OCI-LY3 (cell line): ENCODE results near the gene CD300LD.
A peak's percentile ranks its signal among the peaks of the same experiment; 100 is the strongest.

Source experiments
- H2AFZ ChIP-seq: fragments of 200-600, 300-600 bp; shearing (Covaris generic); 2 replicates; pipeline ENCODE4 v1.6.0; 2014; ENCODE audit warnings: antibody characterized with exemption, low read depth, low read length
- H3K27ac ChIP-seq: fragments of 200-600, 300-600 bp; sonication (generic); 2 replicates; pipeline ENCODE4 v1.5.1; 2014; ENCODE audit warnings: mild to moderate bottlenecking, low read length, moderate library complexity, mixed read lengths
- H3K27me3 ChIP-seq: fragments of 200-600, 300-600 bp; sonication (generic); 2 replicates; pipeline ENCODE4 v1.6.1; 2014; ENCODE audit warnings: low read depth, low read length, mixed read lengths
- H3K36me3 ChIP-seq: fragments of 200-600, 300-600 bp; sonication (generic); replicated peaks from 2 replicates; pipeline ENCODE3; 2014; ENCODE audit warnings: low read depth, low read length, mixed read lengths
- H3K4me1 ChIP-seq: fragments of 300-600, 200-600 bp; sonication (generic); 2 replicates; pipeline ENCODE4 v1.6.1; 2014; ENCODE audit warnings: low read length, mixed read lengths
- H3K4me2 ChIP-seq: fragments of 200-600, 300-600 bp; sonication (generic); 2 replicates; pipeline ENCODE4 v1.6.1; 2014; ENCODE audit warnings: low read length, mixed read lengths
- H3K4me3 ChIP-seq: fragments of 300-600, 200-600 bp; sonication (generic); 2 replicates; pipeline ENCODE4 v1.5.1; 2014; ENCODE audit warnings: antibody characterized with exemption, mild to moderate bottlenecking, low read length, moderate library complexity
- H3K79me2 ChIP-seq: fragments of 300-600, 200-600 bp; shearing (Covaris generic); 2 replicates; pipeline ENCODE4 v1.6.1; 2014; ENCODE audit warnings: mild to moderate bottlenecking, low read length, mixed read lengths
- H3K9ac ChIP-seq: fragments of 300-600, 200-600 bp; shearing (Covaris generic); 2 replicates; pipeline ENCODE4 v1.6.0; 2014; ENCODE audit warnings: mild to moderate bottlenecking, low read length, moderate library complexity
- H3K9me3 ChIP-seq: fragments of 200-600, 300-600 bp; shearing (Covaris generic); 2 replicates; pipeline ENCODE4 v1.6.1; 2014; ENCODE audit warnings: low read length, mixed read lengths; ENCODE audit not compliant: insufficient read depth
- H4K20me1 ChIP-seq: fragments of 200-600, 300-600 bp; sonication (generic); 2 replicates; pipeline ENCODE4 v1.6.1; 2016; ENCODE audit warnings: low read length, mixed read lengths; ENCODE audit not compliant: insufficient read depth
- CTCF ChIP-seq: fragments of 200-600, 300-600 bp; sonication (generic); IDR thresholded peaks from 2 replicates; pipeline ENCODE4 v1.5.1; 2014; ENCODE audit warnings: antibody characterized with exemption, low read length, low read depth
- EZH2phosphoT487 ChIP-seq: fragments of 200-600 bp; shearing (Covaris generic); IDR thresholded peaks from 2 replicates; pipeline ENCODE4 v1.6.1; 2018; ENCODE audit warnings: antibody characterized with exemption, mixed run types, low read depth

Gene CD300LD

GRCh38 chr17:74568106-74568873 is 23.8 kb downstream of the CD300LD start:
- Histone ChIP-seq H3K27ac (no peak overlapping the region), H3K27me3 (peaks cover 15% of the 10 kb centered on the region), H4K20me1 (no peaks in the 10 kb centered on the region), H3K79me2 (no peaks in the 10 kb centered on the region), H3K4me1 (peaks cover 13% of the 10 kb centered on the region), H3K4me3 (no peak overlapping the region), H3K9me3 (no peaks in the 10 kb centered on the region), H2AFZ (no peak overlapping the region), H3K9ac (no peak overlapping the region), H3K4me2 (no peak overlapping the region), H3K36me3 (no peaks in the 10 kb centered on the region)
- TF ChIP-seq EZH2phosphoT487 (no peak), CTCF (no peak)

GRCh38 chr17:74567397-74567796 is 24.7 kb downstream of the CD300LD start, which contains the start of gene CD300H:
Gene CD300H, minus strand, starts transcription at chr17:74567509.
- Histone ChIP-seq H3K9me3 (no peaks in the 10 kb centered on the region), H3K4me3 (no peak within 1 kb of the TSS), H3K4me1 (peaks cover 13% of the 10 kb centered on the region), H2AFZ (no peak within 1 kb of the TSS), H3K4me2 (peak within 1 kb of the TSS; percentile 34), H3K27me3 (peaks cover 7% of the 10 kb centered on the region), H4K20me1 (no peaks in the 10 kb centered on the region), H3K36me3 (no peaks in the 10 kb centered on the region), H3K9ac (no peak within 1 kb of the TSS), H3K79me2 (no peaks in the 10 kb centered on the region), H3K27ac (no peak within 1 kb of the TSS)
- no peak for TF ChIP-seq CTCF
- no peak for TF ChIP-seq EZH2phosphoT487

- Histone ChIP-seq H3K27me3 (peaks cover 6% of the 10 kb centered on the region), H3K79me2 (no peaks in the 10 kb centered on the region), H3K9me3 (no peaks in the 10 kb centered on the region), H2AFZ (no peak overlapping the region), H3K9ac (no peak overlapping the region), H3K4me3 (no peak overlapping the region), H3K27ac (no peak overlapping the region), H3K4me1 (peaks cover 23% of the 10 kb centered on the region), H3K36me3 (no peaks in the 10 kb centered on the region), H4K20me1 (no peaks in the 10 kb centered on the region), H3K4me2 (peak overlapping the region; percentile 34)
- peak; percentile 79 for TF ChIP-seq CTCF
- TF ChIP-seq EZH2phosphoT487 = no peak
Measured at GRCh38 chr17:74566132-74566753, 25.8 kb downstream of the CD300LD start.

DNA sequence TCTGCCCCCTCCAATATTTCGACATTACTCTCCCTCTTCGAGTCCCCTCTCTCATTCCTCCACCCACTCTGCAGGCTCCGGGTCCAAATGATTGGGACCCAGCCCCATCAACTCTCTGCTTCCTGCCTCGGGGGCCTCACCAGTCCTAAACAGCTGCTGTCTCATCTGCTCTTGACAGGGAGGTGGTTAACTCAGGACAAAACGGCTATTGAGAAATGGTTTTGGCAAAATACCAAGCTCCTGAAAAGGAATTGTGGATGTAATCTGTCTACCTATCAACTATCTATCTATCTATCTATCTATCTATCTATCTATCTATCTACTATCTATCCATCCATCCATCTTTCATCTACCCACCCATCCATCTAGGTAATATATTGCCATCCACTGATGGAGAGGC is 27.0 kb downstream of the CD300LD start:
- Histone ChIP-seq H4K20me1 (no peaks in the 10 kb centered on the region), H3K9me3 (no peaks in the 10 kb centered on the region), H3K36me3 (no peaks in the 10 kb centered on the region), H3K4me1 (peaks cover 34% of the 10 kb centered on the region), H3K27me3 (peaks cover 6% of the 10 kb centered on the region), H3K27ac (no peak overlapping the region), H3K9ac (no peak overlapping the region), H2AFZ (no peak overlapping the region), H3K79me2 (no peaks in the 10 kb centered on the region), H3K4me3 (no peak overlapping the region), H3K4me2 (no peak overlapping the region)
- TF ChIP-seq EZH2phosphoT487 = no peak
- TF ChIP-seq CTCF = no peak
